ENCODE results near the gene RPS19.
"Not testable (repeated sequence)": the region's sequence is repeated elsewhere in the genome, so short reads cannot be mapped to it uniquely, and the experiment has no call there.

The RPS19 gene

DNA sequence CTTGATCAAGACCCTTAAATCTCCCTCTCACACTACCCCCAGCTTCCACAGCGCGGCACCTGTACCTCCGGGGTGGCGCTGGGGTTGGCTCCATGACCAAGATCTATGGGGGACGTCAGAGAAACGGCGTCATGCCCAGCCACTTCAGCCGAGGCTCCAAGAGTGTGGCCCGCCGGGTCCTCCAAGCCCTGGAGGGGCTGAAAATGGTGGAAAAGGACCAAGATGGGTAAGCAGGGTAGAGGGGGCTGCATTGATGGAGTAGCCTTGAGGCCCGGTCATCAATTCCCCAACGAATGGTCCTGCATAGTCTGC lies 8.9 kb downstream of the RPS19 start:
- no peak for DNase-seq (ENCODE audit: low spot score)
- TF ChIP-seq, protein P1, sequence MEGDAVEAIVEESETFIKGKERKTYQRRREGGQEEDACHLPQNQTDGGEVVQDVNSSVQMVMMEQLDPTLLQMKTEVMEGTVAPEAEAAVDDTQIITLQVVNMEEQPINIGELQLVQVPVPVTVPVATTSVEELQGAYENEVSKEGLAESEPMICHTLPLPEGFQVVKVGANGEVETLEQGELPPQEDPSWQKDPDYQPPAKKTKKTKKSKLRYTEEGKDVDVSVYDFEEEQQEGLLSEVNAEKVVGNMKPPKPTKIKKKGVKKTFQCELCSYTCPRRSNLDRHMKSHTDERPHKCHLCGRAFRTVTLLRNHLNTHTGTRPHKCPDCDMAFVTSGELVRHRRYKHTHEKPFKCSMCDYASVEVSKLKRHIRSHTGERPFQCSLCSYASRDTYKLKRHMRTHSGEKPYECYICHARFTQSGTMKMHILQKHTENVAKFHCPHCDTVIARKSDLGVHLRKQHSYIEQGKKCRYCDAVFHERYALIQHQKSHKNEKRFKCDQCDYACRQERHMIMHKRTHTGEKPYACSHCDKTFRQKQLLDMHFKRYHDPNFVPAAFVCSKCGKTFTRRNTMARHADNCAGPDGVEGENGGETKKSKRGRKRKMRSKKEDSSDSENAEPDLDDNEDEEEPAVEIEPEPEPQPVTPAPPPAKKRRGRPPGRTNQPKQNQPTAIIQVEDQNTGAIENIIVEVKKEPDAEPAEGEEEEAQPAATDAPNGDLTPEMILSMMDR (IDR thresholded peaks at IDR 0.05; ENCODE audit: borderline replicate concordance, control extremely low read depth, extremely low read depth, insufficient read depth, missing control alignments), result no peak
- in situ Hi-C loops (cut with MboI; ENCODE audit: low sequenced_read_pairs, unreplicated experiment), result no loop called here

DNA sequence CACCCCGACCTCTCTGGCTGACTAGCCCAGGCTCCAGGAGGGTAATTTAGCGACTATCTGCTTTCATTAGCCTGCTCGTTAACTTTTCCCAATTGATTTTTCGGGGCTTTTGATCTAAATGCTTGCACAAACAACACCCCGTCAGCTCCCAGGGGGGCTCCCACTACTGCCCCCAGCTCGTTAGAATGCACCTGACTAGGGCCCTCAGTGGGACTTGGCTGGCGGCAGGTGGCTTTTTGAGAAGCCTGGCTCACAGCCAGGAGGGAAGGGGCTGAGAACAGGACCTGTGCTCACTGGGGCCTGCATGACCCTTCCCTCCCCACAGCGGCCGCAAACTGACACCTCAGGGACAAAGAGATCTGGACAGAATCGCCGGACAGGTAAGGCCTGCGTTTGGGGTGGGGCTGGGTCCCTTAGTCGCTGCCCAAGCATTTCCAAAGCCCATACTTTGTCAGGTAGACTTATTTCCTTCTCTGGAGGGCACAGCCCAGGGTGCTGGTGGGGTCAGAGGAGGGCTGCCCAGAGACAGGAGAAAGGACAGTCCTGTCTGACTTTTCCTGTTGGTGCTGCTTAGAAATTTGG lies 9.4 kb downstream of the RPS19 start:
- TF ChIP-seq, protein P1 (IDR thresholded peaks at IDR 0.05; ENCODE audit: borderline replicate concordance, control extremely low read depth, extremely low read depth, insufficient read depth, missing control alignments), result no peak
- in situ Hi-C loops (cut with MboI; ENCODE audit: low sequenced_read_pairs, unreplicated experiment), result no loop called here
- no peak for DNase-seq (ENCODE audit: low spot score)

DNA sequence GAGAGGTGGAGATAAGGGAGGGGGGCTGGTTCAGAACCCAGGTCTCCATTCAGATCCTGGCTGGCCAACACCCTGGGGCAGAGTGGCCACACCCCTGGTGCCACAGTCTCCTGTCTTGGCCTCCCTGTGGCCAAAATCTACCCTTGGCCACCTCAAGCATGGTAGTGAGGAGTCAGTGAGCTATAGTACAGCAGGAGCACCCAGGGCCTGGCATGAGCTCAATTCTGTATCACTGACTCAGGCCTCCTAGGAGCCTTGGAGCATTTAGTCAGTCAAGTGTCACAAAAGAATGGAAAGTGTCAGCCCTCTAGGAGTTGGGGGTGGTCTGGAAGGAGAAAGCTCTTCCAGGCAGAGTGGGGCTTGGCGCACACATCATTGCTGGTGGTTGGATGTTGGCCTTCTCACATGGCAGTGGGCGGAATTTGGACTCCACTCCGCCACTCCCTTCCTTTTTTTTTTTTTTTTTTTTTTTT lies 10.4 kb downstream of the RPS19 start:
- DNase-seq (ENCODE audit: low spot score), result no peak
- TF ChIP-seq, protein P1 (IDR thresholded peaks at IDR 0.05; ENCODE audit: borderline replicate concordance, control extremely low read depth, extremely low read depth, insufficient read depth, missing control alignments), result no peak
- in situ Hi-C loops (cut with MboI; ENCODE audit: low sequenced_read_pairs, unreplicated experiment), result no loop called here

DNA sequence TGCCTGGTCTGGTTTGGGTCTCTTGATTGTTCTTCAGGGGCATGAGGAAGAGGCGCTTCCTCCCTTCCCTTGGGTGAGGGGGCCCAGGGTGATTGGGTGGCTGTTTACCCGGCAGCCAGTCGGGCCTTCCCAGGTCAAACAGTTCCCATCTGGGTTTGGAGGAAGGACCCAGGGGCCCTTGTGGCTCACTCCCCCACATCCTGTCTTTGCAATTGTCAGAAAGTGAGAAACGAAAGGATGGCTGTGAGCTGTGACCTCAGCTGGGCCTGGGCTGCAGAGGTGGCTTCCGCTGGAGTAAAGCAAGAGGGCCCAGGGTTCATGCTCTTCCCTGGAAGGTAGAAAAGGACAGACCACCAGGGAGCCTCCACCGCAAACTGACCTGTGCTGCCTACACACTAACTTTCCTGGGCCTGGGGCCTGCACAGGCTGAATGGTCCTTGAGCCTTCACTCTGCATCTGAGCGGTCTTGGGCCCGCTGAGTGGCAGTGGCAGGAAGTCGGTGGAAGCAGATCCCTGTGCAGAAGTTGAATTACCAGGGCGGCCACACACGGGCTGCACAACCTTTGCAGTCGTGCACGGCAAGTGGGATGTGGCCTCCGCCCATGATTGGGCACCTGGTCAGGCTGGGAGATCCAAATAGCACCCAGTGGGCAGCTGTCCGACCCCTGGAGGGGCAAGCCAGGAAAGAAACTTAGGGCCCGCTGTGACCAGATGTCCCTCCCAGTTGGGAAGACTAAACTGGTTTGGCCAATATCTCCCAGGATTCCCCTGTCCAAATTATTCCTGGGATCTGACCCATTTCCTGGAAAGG lies 11.7 kb downstream of the RPS19 start:
- in situ Hi-C loops (cut with MboI; ENCODE audit: low sequenced_read_pairs, unreplicated experiment), result no loop called here
- TF ChIP-seq, protein P1 (IDR thresholded peaks at IDR 0.05; ENCODE audit: borderline replicate concordance, control extremely low read depth, extremely low read depth, insufficient read depth, missing control alignments), result no peak
- peak; percentile 85 for DNase-seq (ENCODE audit: low spot score)

DNA sequence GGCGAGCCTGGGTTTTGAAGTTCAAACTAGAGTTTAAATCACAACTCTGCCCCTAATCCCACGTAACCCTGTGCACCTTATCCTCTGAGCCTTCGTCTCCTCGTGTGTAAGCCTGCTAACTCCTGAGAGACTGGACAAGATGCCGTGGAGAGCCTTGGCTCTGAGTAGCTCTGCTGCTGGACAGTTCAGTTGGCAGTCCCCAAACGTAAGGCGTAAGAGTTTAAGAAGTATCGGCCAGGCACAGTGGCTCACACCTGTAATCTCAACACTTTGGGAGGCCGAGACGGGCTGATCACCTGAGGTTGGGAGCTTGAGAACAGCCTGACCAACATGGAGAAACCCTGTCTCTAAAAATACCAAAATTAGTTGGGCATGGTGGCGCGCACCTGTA lies 12.3 kb downstream of the RPS19 start:
- DNase-seq (ENCODE audit: low spot score), result no peak
- in situ Hi-C loops (cut with MboI; ENCODE audit: low sequenced_read_pairs, unreplicated experiment), result no loop called here
- TF ChIP-seq, protein P1 (IDR thresholded peaks at IDR 0.05; ENCODE audit: borderline replicate concordance, control extremely low read depth, extremely low read depth, insufficient read depth, missing control alignments), result no peak

DNA sequence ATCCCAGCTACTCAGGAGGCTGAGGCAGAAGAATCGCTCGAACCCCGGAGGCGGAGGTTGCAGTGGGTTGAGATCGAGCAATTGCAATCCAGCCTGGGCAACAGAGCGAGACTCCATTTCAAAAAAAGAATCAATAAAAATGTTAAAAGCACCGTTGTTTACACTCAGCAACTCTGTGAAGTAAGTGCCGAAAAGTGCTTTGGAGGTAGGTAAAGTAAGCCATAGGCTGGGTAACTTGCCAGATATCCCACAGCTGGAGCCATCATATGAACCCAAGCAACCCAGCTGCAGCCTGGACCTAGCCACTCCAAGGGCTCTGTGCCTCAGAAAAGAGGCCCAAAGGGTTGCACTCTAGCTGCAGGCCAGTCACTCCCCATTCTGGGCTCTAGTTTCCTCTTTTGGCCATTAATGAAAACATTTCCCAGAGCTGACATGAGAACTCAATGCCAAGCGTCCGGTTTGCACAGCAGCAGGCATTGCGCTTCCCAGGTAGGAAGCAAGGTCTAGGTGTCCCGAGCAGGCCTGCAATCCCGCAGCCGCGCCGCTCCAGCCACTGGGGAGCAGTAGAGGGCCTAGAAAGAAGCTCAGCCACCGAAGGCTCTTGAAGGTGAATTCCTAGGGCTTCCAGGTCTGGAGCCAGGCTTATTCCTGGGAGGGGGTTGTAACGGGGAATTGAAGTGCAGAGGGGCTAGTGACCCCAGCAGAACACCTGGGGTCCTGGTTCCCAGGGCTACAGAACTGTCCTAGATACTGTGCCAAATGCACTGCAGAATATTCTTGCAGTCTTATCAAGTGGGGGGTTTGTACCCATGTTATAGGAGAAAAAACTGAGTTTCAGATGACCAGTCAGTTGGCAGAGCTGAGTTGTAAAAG lies 13.0 kb downstream of the RPS19 start:
- in situ Hi-C loops (cut with MboI; ENCODE audit: low sequenced_read_pairs, unreplicated experiment), result no loop called here

DNA sequence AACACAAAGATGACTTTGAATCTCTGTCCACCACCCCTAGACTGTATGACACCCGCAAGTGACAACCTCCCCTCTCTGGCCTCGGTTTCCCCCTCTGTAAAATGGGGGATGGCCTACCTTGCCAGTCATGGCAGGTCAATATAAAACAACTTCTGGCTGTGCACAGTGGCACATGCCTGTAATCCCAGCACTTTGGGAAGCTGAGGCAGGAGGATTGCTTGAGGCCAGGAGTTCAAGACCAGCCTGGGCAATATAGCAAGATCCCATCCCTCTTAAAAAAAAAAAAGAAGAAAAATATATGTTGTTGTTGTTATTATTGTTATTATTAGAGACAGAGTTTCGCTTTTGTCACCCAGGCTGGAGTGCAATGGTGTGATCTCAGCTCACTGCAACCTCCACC lies 15.9 kb downstream of the RPS19 start:
- in situ Hi-C loops (cut with MboI; ENCODE audit: low sequenced_read_pairs, unreplicated experiment); DNase-seq (ENCODE audit: low spot score): not testable (repeated sequence)

More for the DNA sequence above, 13.0 kb downstream of the RPS19 start:
- TF ChIP-seq, protein P1 (IDR thresholded peaks at IDR 0.05; ENCODE audit: borderline replicate concordance, control extremely low read depth, extremely low read depth, insufficient read depth, missing control alignments), result peak; percentile 90
- no peak for DNase-seq (ENCODE audit: low spot score)
